Natural killer cell (primary cell): Measurements from ENCODE around the gene HACE1. TPM values are rescaled to one million over a fixed set of nuclear protein-coding genes. Genes with fewer than 3 reads are reported as not detected.

Experiments used
- ATAC-seq, 3 donors: fragments of 150-1000 bp in 2 of 3; fragments of 200-7000 bp in 1 of 3; cut with Tn5 transposase; 1 replicate in 1 of 3; 2 replicates in 2 of 3; pipeline ENCODE4 v1.10.0; 2021; ENCODE audit warnings: mild to moderate bottlenecking in 2 of 3, moderate library complexity in 2 of 3
- DNase-seq, 2 donors: peaks; one replicate each; pipeline versions ENCODE4 v3.0.0 to v3.0.0-alpha.2; 2013 to 2021; ENCODE audit warnings: mixed read lengths in 1 of 2
- H3K27ac ChIP-seq: one replicate; pipeline ENCODE4 v1.5.1; 2013; ENCODE audit warnings: mild to moderate bottlenecking, low read length
- H3K27me3 ChIP-seq: one replicate; pipeline ENCODE4 v1.6.1; 2013; ENCODE audit warnings: low read length; ENCODE audit not compliant: control insufficient read depth, insufficient read depth
- H3K36me3 ChIP-seq: one replicate; pipeline ENCODE4 v1.6.1; 2013; ENCODE audit warnings: low read length; ENCODE audit not compliant: control insufficient read depth, insufficient read depth
- H3K4me1 ChIP-seq: one replicate; pipeline ENCODE4 v1.6.1; 2013; ENCODE audit warnings: low read length; ENCODE audit not compliant: control insufficient read depth, insufficient read depth
- H3K4me3 ChIP-seq: one replicate; pipeline ENCODE4 v1.5.1; 2013; ENCODE audit warnings: low read length
- H3K9me3 ChIP-seq: one replicate; pipeline ENCODE4 v1.6.1; 2013; ENCODE audit warnings: low read length; ENCODE audit not compliant: control insufficient read depth, insufficient read depth
- H3K27ac Mint-ChIP-seq, 2 donors: one replicate each; pipeline ENCODE4 v1.8.0; 2022; ENCODE audit warnings: mild to moderate bottlenecking in 2 of 2, mixed read lengths in 2 of 2, moderate library complexity in 1 of 2
- H3K27me3 Mint-ChIP-seq, 2 donors: one replicate each; pipeline ENCODE4 v1.8.0; 2022; ENCODE audit warnings: low read depth in 2 of 2, mixed read lengths in 2 of 2
- H3K36me3 Mint-ChIP-seq: one replicate; pipeline ENCODE4 v1.8.0; 2022; ENCODE audit warnings: mixed read lengths
- H3K4me1 Mint-ChIP-seq, 2 donors: one replicate each; pipeline ENCODE4 v1.8.0; 2022; ENCODE audit warnings: mixed read lengths in 2 of 2
- H3K4me3 Mint-ChIP-seq: one replicate; pipeline ENCODE4 v1.8.0; 2022; ENCODE audit warnings: mild to moderate bottlenecking, moderate library complexity, mixed read lengths
- H3K9me3 Mint-ChIP-seq, 2 donors: one replicate each; pipeline ENCODE4 v1.8.0; 2022; ENCODE audit warnings: mixed read lengths in 2 of 2
- WGBS: methylation state at CpG from one replicate; pipeline ENCODE4 v1.1.7; 2013; ENCODE audit warnings: missing lambda C conversion rate; ENCODE audit not compliant: insufficient coverage; 5-methylcytosine and 5-hydroxymethylcytosine counted together
- intact Hi-C: fragments of 100-400 bp; cut with micrococcal nuclease; formaldehyde crosslinking; loops from one replicate; pipeline ENCODE4 v1.14.2; 2022
- total RNA-seq, 4 donors: library from RNA; stranded (reverse); fragments of 120-200 nt in 1 of 4; gene quantifications; one replicate each; pipeline versions ENCODE4 v1.2.3 to v1.2.4, GENCODE V29; 2013 to 2022
- TF ChIP-seq, protein P1 (sequence below): fragments of 200-600 bp; IDR thresholded peaks from one replicate; pipeline ENCODE4 v1.8.0; 2022; ENCODE audit warnings: antibody characterized with exemption

Gene HACE1
- total RNA-seq, 3 donors from 2014 or later (not counting 1 experiment from before 2014, with no cell fraction given) = 9.6 to 12.6 (median 9.8) TPM

DNA sequence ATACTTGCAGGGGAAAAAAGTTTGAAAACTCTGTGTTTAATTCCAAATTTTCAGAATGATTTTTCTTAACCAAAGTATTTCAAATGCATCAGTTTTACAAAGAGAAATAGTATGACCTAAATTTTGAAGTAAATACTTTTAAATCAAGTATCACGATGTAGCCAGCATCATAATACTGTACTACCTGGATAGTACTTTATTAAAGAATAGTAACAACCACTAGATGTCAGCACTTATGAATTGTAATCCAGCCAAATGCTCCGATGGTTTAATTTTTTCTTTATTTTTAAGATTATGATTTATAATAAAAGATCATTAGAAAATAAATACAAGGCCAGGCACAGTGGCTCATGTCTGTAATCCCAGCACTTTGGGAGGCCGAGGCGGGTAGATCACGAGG, 37.2 kb upstream of the HACE1 start:
- Mint-ChIP-seq H3K27me3 (peaks cover 7 to 27% of the 10 kb centered on the region in 2 donors), H3K36me3 (no peaks in the 10 kb centered on the region), H3K4me1 (no peaks in the 10 kb centered on the region), H3K9me3 (peaks cover 0 to 4% of the 10 kb centered on the region in 2 donors), H3K4me3 (no peak overlapping the region), H3K27ac (no peak overlapping the region)
- Histone ChIP-seq H3K27ac (no peak overlapping the region), H3K27me3 (no peaks in the 10 kb centered on the region), H3K9me3 (no peaks in the 10 kb centered on the region), H3K4me3 (no peak overlapping the region), H3K4me1 (no peaks in the 10 kb centered on the region), H3K36me3 (no peaks in the 10 kb centered on the region)
- intact Hi-C loops = no loop called here
- no peak for ATAC-seq
- TF ChIP-seq, protein P1, sequence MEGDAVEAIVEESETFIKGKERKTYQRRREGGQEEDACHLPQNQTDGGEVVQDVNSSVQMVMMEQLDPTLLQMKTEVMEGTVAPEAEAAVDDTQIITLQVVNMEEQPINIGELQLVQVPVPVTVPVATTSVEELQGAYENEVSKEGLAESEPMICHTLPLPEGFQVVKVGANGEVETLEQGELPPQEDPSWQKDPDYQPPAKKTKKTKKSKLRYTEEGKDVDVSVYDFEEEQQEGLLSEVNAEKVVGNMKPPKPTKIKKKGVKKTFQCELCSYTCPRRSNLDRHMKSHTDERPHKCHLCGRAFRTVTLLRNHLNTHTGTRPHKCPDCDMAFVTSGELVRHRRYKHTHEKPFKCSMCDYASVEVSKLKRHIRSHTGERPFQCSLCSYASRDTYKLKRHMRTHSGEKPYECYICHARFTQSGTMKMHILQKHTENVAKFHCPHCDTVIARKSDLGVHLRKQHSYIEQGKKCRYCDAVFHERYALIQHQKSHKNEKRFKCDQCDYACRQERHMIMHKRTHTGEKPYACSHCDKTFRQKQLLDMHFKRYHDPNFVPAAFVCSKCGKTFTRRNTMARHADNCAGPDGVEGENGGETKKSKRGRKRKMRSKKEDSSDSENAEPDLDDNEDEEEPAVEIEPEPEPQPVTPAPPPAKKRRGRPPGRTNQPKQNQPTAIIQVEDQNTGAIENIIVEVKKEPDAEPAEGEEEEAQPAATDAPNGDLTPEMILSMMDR = no peak
- no peak for DNase-seq
- 86% methylated on average over 3 of the region's 5 CpGs for WGBS

DNA sequence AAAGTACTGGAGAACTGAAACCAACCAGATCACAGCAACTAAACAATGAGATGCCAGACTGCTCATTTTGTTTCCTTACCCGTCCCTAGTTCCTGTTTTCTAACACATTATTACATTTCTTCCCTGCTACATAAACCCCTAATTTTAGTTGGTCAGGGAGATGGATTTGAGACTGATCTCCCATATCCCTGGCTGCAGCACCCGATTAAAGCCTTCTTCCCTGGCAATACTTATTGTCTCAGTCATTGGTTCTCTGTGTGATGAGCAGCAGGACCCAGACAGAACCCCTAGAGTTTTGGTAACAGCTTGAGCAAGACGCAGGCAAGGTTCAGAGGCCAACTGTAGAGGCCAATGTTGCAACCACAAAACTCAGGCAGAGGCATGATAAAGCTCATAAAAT, 28.3 kb upstream of the HACE1 start:
- no peak overlapping the region for H3K4me3 Mint-ChIP-seq
- Histone ChIP-seq H3K27me3 (peaks cover 2% of the 10 kb centered on the region), H3K27ac (no peak overlapping the region), H3K4me1 (no peaks in the 10 kb centered on the region), H3K36me3 (no peaks in the 10 kb centered on the region), H3K9me3 (no peaks in the 10 kb centered on the region), H3K4me3 (no peak overlapping the region)
- no peaks in the 10 kb centered on the region for H3K36me3 Mint-ChIP-seq
- H3K4me1 Mint-ChIP-seq = no peaks in the 10 kb centered on the region
- TF ChIP-seq, protein P1 = no peak
- WGBS = 76% methylated on average over 3 of the region's 3 CpGs
- intact Hi-C loops = no loop called here
- DNase-seq (no peak), ATAC-seq (no peak)
- peaks cover 3 to 6% of the 10 kb centered on the region in 2 donors for H3K9me3 Mint-ChIP-seq
- no peak overlapping the region for H3K27ac Mint-ChIP-seq
- peaks cover 20 to 31% of the 10 kb centered on the region in 2 donors for H3K27me3 Mint-ChIP-seq

DNA sequence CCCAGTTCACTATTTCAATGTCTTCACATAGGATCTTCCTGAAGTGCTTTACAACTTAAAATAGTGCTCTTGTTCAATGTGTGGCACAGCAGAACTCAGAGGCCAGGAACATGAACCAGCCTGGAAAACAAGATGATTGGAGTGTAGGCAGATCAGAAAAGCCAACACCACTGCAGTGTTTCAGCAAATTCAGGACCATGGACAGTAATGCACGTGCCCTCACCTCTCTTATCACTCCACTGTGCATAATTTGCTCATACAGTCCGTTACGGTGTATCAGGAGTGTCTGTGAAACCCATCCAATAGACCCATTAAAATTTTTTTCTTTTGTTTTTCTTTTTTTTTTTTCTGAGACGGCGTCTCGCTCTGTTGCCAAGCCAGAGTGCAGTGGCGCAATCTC, 27.6 kb upstream of the HACE1 start:
- intact Hi-C loops = no loop called here
- H3K4me1 Mint-ChIP-seq = no peaks in the 10 kb centered on the region
- no peak overlapping the region for H3K4me3 Mint-ChIP-seq
- peaks cover 3 to 6% of the 10 kb centered on the region in 2 donors for H3K9me3 Mint-ChIP-seq
- WGBS = 82% methylated on average over 7 of the region's 7 CpGs
- Histone ChIP-seq H3K36me3 (no peaks in the 10 kb centered on the region), H3K4me3 (no peak overlapping the region), H3K4me1 (no peaks in the 10 kb centered on the region), H3K27me3 (peaks cover 2% of the 10 kb centered on the region), H3K9me3 (no peaks in the 10 kb centered on the region), H3K27ac (no peak overlapping the region)
- peaks cover 23 to 37% of the 10 kb centered on the region in 2 donors for H3K27me3 Mint-ChIP-seq
- peak in 1 of 2 donors; percentile 26 for DNase-seq
- peak in 1 of 3 donors; percentile 36 for ATAC-seq
- H3K27ac Mint-ChIP-seq = no peak overlapping the region
- TF ChIP-seq, protein P1 = no peak
- no peaks in the 10 kb centered on the region for H3K36me3 Mint-ChIP-seq

DNA sequence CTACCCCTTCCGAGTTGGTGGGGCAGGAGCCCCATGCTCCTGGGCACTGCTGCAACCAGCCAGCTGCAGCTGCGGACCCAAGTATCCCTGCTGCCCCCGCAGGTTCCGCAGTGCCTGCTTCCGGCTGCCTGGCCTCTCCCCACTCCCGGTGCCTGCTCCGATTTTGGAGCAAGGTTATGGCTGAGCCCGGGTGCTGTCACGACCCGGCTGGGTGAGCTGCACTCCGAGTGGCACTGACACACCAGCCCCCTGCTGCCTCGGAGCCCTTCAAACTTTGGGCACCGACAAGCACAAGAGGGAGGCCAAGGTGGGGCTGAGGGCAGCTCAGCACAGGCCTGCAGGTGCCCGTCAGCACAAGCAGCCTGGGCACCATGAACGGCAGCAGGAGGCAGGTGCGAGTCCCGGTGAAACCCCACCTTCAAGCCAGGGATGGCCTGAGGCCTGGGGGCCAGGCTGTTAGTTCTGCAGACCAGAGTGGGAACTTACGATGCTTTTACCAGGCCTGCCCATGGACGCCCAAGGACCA, 25.9 kb upstream of the HACE1 start:
- Histone ChIP-seq H3K4me3 (no peak overlapping the region), H3K27me3 (peaks cover 2% of the 10 kb centered on the region), H3K4me1 (no peaks in the 10 kb centered on the region), H3K27ac (no peak overlapping the region), H3K9me3 (no peaks in the 10 kb centered on the region), H3K36me3 (no peaks in the 10 kb centered on the region)
- WGBS = 75% methylated on average over 19 of the region's 19 CpGs
- Mint-ChIP-seq H3K9me3 (peaks cover 3 to 6% of the 10 kb centered on the region in 2 donors), H3K4me1 (no peaks in the 10 kb centered on the region), H3K4me3 (no peak overlapping the region), H3K27me3 (peaks cover 30 to 51% of the 10 kb centered on the region in 2 donors), H3K27ac (no peak overlapping the region), H3K36me3 (no peaks in the 10 kb centered on the region)
- ATAC-seq (no peak), DNase-seq (no peak)
- intact Hi-C loops = no loop called here
- TF ChIP-seq, protein P1 = no peak
